Stimulated activated naive CD8-positive, alpha-beta T cell treated with anti-CD3 and anti-CD28 coated beads, Interleukin-15, Interleukin-2, amounts not matched to agents 100 U/mL and 50 U/mL, for 24 hours (primary cell): ENCODE results near the gene GPR179.
A peak's percentile ranks its signal among the peaks of the same experiment; 100 is the strongest.
"Not testable (repeated sequence)": the region's sequence is repeated elsewhere in the genome, so short reads cannot be mapped to it uniquely, and the experiment has no call there.

ENCODE experiments used
- ATAC-seq: fragments of 150-1000 bp; cut with Tn5 transposase; one replicate; pipeline ENCODE4 v1.10.0; 2021
- DNase-seq: peaks from one replicate; pipeline ENCODE4 v3.0.0; 2021

The GPR179 gene

GRCh38 chr17:38322156-38322779 is 21.5 kb downstream of the GPR179 start:
- DNase-seq = peak; percentile 81
- peak; percentile 71 for ATAC-seq

- no peak for ATAC-seq
- no peak for DNase-seq
Observed at GRCh38 chr17:38320482-38320881, 23.3 kb downstream of the GPR179 start.

- ATAC-seq (no peak), DNase-seq (no peak)
Observed at GRCh38 chr17:38317081-38317480, 26.7 kb downstream of the GPR179 start.

GRCh38 chr17:38315497-38315896 is 28.3 kb downstream of the GPR179 start:
- ATAC-seq (no peak), DNase-seq (no peak)

GRCh38 chr17:38296834-38297517 is 46.8 kb downstream of the GPR179 start, which contains the start of gene MRPL45:
Gene MRPL45 (plus strand): TSS chr17:38297168. CDS start chr17:38297184, 16 bp downstream.
- DNase-seq (peak; percentile 97), ATAC-seq (peak; percentile 97)

- not testable (repeated sequence) for ATAC-seq, DNase-seq
Observed at GRCh38 chr17:38295602-38296365, 48.0 kb downstream of the GPR179 start.

GRCh38 chr17:38289760-38290159 is 54.0 kb downstream of the GPR179 start:
- not testable (repeated sequence) for DNase-seq, ATAC-seq

GRCh38 chr17:38288217-38288827 is 55.4 kb downstream of the GPR179 start:
- not testable (repeated sequence) for DNase-seq, ATAC-seq

GRCh38 chr17:38286501-38287091 is 57.2 kb downstream of the GPR179 start:
- peak; percentile 99 for ATAC-seq
- peak; percentile 48 for DNase-seq

GRCh38 chr17:38285994-38286393 is 57.8 kb downstream of the GPR179 start:
- DNase-seq, ATAC-seq: not testable (repeated sequence)
